VCaP (cell line): ENCODE measurements around the gene KDM4D.
"Not testable (repeated sequence)": the region's sequence is repeated elsewhere in the genome, so short reads cannot be mapped to it uniquely, and the experiment has no call there.

Source experiments
- H3K27ac ChIP-seq: fragments of 450-650 bp; 2 replicates; pipeline ENCODE4 v1.5.1; 2017
- CTCF ChIP-seq: fragments of 450-650 bp; conservative IDR thresholded peaks from 2 replicates; pipeline ENCODE4 v1.5.1; 2017; ENCODE audit warnings: mild to moderate bottlenecking, moderate library complexity

KDM4D gene

GRCh38 chr11:95033051-95033450, 59.5 kb downstream of the KDM4D start:
- no peak overlapping the region for H3K27ac ChIP-seq
- no peak for TF ChIP-seq CTCF

GRCh38 chr11:95035316-95035715, 61.8 kb downstream of the KDM4D start:
- no peak for TF ChIP-seq CTCF
- no peak overlapping the region for H3K27ac ChIP-seq

GRCh38 chr11:95037356-95038035, 64.0 kb downstream of the KDM4D start:
- H3K27ac ChIP-seq = not testable (repeated sequence)

GRCh38 chr11:95042239-95042638, 68.7 kb downstream of the KDM4D start:
- TF ChIP-seq CTCF = no peak

GRCh38 chr11:95042906-95043305, 69.4 kb downstream of the KDM4D start:
- H3K27ac ChIP-seq = no peak overlapping the region; the same call in 1 of the 2 replicates
- no peak for TF ChIP-seq CTCF

More at GRCh38 chr11:95042239-95042638, 68.7 kb downstream of the KDM4D start:
- no peak overlapping the region for H3K27ac ChIP-seq

GRCh38 chr11:95044010-95044409, 70.5 kb downstream of the KDM4D start:
- peak overlapping the region; percentile 18 for H3K27ac ChIP-seq
- no peak for TF ChIP-seq CTCF

- TF ChIP-seq CTCF = no peak
- no peak overlapping the region for H3K27ac ChIP-seq
These were observed 72.3 kb downstream of the KDM4D start for GRCh38 chr11:95045812-95046211.
